Panc1 (cell line): ENCODE data around the gene PNMA8A. TPM values are rescaled to one million over a fixed set of nuclear protein-coding genes. Genes with fewer than 3 reads are reported as not detected.

Experiments
- ATAC-seq: fragments of 200-7000 bp; cut with Tn5 transposase; 2 replicates; pipeline ENCODE4 v1.9.1; 2020; ENCODE audit warnings: mild to moderate bottlenecking, moderate library complexity
- BruUV-seq: library from RNA; stranded (reverse); fragments of 400-500 nt; replicated peaks from 2 replicates; lab custom pipeline; 2021; lab: Mats Ljungman, UMichigan
- CTCF ChIA-PET: fragments of 300-600 bp; sonication (Branson Sonifier 250); formaldehyde crosslinking; loops from one replicate; lab custom pipeline; 2022; ENCODE audit warnings: antibody characterized with exemption; lab: Charles Lee
- POLR2A ChIA-PET: fragments of 300-600 bp; sonication (Branson Sonifier 250); formaldehyde crosslinking; loops from one replicate; lab custom pipeline; 2022; ENCODE audit warnings: antibody characterized with exemption; lab: Charles Lee
- DNase-seq: peaks from one replicate; pipeline ENCODE4 v3.0.0-alpha.2; 2010; ENCODE audit warnings: low read depth, low spot score
- H3K27ac ChIP-seq: 2 replicates; pipeline ENCODE4 v1.5.1; 2011; ENCODE audit warnings: mild to moderate bottlenecking, low read length, inconsistent platforms
- H3K27me3 ChIP-seq: fragments of 200-500 bp; sonication (Bioruptor generic); 2 replicates; pipeline ENCODE4 v1.6.0; 2014; ENCODE audit warnings: low read length, inconsistent platforms; ENCODE audit not compliant: control insufficient read depth, insufficient read depth
- H3K36me3 ChIP-seq: fragments of 200-500 bp; sonication (Bioruptor generic); 2 replicates; pipeline ENCODE4 v1.5.1; 2014; ENCODE audit warnings: inconsistent platforms, mild to moderate bottlenecking, low read length, moderate library complexity; ENCODE audit not compliant: control insufficient read depth, insufficient read depth
- H3K4me1 ChIP-seq: 2 replicates; pipeline ENCODE4 v1.5.1; 2011; ENCODE audit warnings: inconsistent platforms, mild to moderate bottlenecking, low read length, moderate library complexity; ENCODE audit not compliant: control insufficient read depth, insufficient read depth
- H3K4me3 ChIP-seq, 2 experiments: 2 replicates each; pipeline ENCODE4 v1.5.1; 2011 to 2012; ENCODE audit warnings: low read depth in 2 of 2, low read length in 2 of 2, mild to moderate bottlenecking in 2 of 2, inconsistent platforms in 1 of 2, moderate library complexity in 1 of 2
- H3K9me3 ChIP-seq: fragments of 200-500 bp; sonication (Bioruptor generic); 2 replicates; pipeline ENCODE4 v1.5.1; 2014; ENCODE audit warnings: low read depth, mild to moderate bottlenecking, inconsistent platforms, low read length, moderate library complexity; ENCODE audit not compliant: control insufficient read depth, insufficient read depth
- POLR2AphosphoS5 ChIP-seq: IDR thresholded peaks from 2 replicates; pipeline ENCODE4 v1.6.1; 2012; ENCODE audit warnings: mild to moderate bottlenecking, low read depth, low read length, moderate library complexity
- SIN3A ChIP-seq: IDR thresholded peaks from 2 replicates; pipeline ENCODE4 v1.6.1; 2012; ENCODE audit warnings: low read depth, mild to moderate bottlenecking, low read length, moderate library complexity, borderline replicate concordance; ENCODE audit not compliant: insufficient read depth
- TCF7L2 ChIP-seq: IDR thresholded peaks from 2 replicates; pipeline ENCODE4 v1.6.1; 2011; ENCODE audit warnings: mild to moderate bottlenecking, low read depth, low read length, inconsistent platforms
- in situ Hi-C: cut with HindIII; loops from 2 replicates; pipeline ENCODE4 v1.10.0; 2016; ENCODE audit warnings: low sequenced_read_pairs, low pct_unique_long_range_greater_than_20kb
- intact Hi-C: fragments of 100-400 bp; cut with micrococcal nuclease; formaldehyde crosslinking; loops from one replicate; pipeline ENCODE4 v1.10.0; 2022; ENCODE audit not compliant: unreplicated experiment
- total RNA-seq: library from RNA; stranded (reverse); gene quantifications from one replicate; pipeline ENCODE4 v1.2.1, GENCODE V29; 2021; ENCODE audit not compliant: unreplicated experiment
- TF ChIP-seq, protein P1 (sequence below), 2 experiments: IDR thresholded peaks; 2 replicates each; pipeline ENCODE4 v1.6.1; 2011 to 2012; ENCODE audit warnings: low read depth in 2 of 2, control low read depth in 1 of 2, low read length in 1 of 2, mild to moderate bottlenecking in 1 of 2, moderate library complexity in 1 of 2; ENCODE audit not compliant: insufficient read depth in 1 of 2
- TF ChIP-seq, protein P2 (sequence below): fragments of 450-650 bp; IDR thresholded peaks from 2 replicates; pipeline ENCODE4 v1.5.1; 2017; ENCODE audit warnings: mild to moderate bottlenecking

Gene PNMA8A
- total RNA-seq, 1 experiment from 2014 or later: not detected

DNA sequence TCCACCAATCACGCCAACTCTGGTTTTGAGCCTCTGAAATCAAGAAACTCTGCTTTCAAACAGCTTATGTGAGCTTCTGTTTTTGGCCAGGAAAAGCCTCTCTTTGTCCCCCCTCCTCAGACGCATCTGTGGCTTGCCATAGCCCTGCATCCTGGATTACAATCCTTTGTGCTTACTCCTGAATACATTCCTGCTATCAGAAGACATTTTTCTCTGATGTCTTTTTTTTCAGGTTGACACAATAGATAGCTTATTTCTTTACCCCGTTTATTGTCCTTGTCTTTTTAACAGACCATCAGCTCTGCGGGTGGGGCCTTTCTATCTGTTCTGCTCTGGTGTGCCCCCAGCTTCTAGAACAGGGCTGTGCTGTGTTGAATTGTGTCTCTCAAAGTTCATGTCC, 13.3 kb upstream of the PNMA8A start:
- CTCF ChIA-PET: interaction anchor here (0.6 to 1.1 kb wide), 5 partner anchors 37 to 204 kb away, joined by 3 to 12 read pairs (median 4); no protein-coding TSS in a partner anchor
- Histone ChIP-seq H3K27me3 (no peaks in the 10 kb centered on the region), H3K9me3 (no peaks in the 10 kb centered on the region), H3K27ac (no peak overlapping the region), H3K4me3 (no peak overlapping the region), H3K36me3 (no peaks in the 10 kb centered on the region), H3K4me1 (no peaks in the 10 kb centered on the region; the same call in 1 of the 2 replicates)
- no peak for TF ChIP-seq POLR2AphosphoS5
- TF ChIP-seq, protein P1, sequence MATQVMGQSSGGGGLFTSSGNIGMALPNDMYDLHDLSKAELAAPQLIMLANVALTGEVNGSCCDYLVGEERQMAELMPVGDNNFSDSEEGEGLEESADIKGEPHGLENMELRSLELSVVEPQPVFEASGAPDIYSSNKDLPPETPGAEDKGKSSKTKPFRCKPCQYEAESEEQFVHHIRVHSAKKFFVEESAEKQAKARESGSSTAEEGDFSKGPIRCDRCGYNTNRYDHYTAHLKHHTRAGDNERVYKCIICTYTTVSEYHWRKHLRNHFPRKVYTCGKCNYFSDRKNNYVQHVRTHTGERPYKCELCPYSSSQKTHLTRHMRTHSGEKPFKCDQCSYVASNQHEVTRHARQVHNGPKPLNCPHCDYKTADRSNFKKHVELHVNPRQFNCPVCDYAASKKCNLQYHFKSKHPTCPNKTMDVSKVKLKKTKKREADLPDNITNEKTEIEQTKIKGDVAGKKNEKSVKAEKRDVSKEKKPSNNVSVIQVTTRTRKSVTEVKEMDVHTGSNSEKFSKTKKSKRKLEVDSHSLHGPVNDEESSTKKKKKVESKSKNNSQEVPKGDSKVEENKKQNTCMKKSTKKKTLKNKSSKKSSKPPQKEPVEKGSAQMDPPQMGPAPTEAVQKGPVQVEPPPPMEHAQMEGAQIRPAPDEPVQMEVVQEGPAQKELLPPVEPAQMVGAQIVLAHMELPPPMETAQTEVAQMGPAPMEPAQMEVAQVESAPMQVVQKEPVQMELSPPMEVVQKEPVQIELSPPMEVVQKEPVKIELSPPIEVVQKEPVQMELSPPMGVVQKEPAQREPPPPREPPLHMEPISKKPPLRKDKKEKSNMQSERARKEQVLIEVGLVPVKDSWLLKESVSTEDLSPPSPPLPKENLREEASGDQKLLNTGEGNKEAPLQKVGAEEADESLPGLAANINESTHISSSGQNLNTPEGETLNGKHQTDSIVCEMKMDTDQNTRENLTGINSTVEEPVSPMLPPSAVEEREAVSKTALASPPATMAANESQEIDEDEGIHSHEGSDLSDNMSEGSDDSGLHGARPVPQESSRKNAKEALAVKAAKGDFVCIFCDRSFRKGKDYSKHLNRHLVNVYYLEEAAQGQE (IDR thresholded peaks at IDR 0.05; ENCODE audit: insufficient read depth in 1 of 2, low read depth in 2 of 2, low read length in 1 of 2): no peak
- no peak for TF ChIP-seq SIN3A
- no peak for TF ChIP-seq TCF7L2
- TF ChIP-seq, protein P2, sequence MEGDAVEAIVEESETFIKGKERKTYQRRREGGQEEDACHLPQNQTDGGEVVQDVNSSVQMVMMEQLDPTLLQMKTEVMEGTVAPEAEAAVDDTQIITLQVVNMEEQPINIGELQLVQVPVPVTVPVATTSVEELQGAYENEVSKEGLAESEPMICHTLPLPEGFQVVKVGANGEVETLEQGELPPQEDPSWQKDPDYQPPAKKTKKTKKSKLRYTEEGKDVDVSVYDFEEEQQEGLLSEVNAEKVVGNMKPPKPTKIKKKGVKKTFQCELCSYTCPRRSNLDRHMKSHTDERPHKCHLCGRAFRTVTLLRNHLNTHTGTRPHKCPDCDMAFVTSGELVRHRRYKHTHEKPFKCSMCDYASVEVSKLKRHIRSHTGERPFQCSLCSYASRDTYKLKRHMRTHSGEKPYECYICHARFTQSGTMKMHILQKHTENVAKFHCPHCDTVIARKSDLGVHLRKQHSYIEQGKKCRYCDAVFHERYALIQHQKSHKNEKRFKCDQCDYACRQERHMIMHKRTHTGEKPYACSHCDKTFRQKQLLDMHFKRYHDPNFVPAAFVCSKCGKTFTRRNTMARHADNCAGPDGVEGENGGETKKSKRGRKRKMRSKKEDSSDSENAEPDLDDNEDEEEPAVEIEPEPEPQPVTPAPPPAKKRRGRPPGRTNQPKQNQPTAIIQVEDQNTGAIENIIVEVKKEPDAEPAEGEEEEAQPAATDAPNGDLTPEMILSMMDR: no peak
- DNase-seq: no peak
- in situ Hi-C loops (no loop called here), intact Hi-C loops (no loop called here)
- ATAC-seq: no peak
- BruUV-seq: no TSS peak
- POLR2A ChIA-PET: no interaction called here

DNA sequence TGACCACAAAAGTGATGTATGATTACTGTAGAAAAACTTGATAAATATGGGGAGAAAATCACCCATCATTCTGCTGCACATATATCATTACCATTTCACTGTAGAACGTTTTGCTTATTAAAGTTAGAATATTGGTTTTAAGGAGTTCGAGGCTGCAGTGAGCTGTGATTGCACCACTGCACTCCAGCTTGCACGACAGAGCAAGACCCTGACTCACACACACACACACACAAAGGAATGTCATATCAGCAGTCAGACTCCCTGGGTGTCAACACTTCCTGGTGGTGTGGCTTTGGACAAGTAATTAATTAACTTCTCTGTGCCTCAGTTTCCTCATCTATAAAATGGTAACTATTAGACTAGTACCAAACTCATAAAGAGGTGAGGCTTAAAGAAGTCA, 11.3 kb upstream of the PNMA8A start:
- no peak overlapping the region for H3K27ac ChIP-seq
- no peaks in the 10 kb centered on the region for H3K9me3 ChIP-seq
- H3K36me3 ChIP-seq: no peaks in the 10 kb centered on the region
- in situ Hi-C loops (no loop called here), intact Hi-C loops (no loop called here)
- ChIA-PET POLR2A (no interaction called here), CTCF (interaction anchor here (0.6 to 0.7 kb wide), 3 partner anchors 15 to 78 kb away, joined by 3 read pairs; no protein-coding TSS in a partner anchor)
- H3K4me3 ChIP-seq: no peak overlapping the region
- BruUV-seq: no TSS peak
- no peaks in the 10 kb centered on the region; the same call in 1 of the 2 replicates for H3K4me1 ChIP-seq
- ATAC-seq: no peak
- no peaks in the 10 kb centered on the region for H3K27me3 ChIP-seq
- TF ChIP-seq SIN3A (no peak), POLR2AphosphoS5 (no peak), TCF7L2 (no peak)
- TF ChIP-seq, protein P2: no peak
- TF ChIP-seq, protein P1 (IDR thresholded peaks at IDR 0.05; ENCODE audit: insufficient read depth in 1 of 2, low read depth in 2 of 2, low read length in 1 of 2): no peak
- DNase-seq: no peak
